Raji (cell line): ENCODE data around the gene C1orf198.

Experiments
- POLR2A ChIP-seq: IDR thresholded peaks from 2 replicates; pipeline ENCODE4 v1.6.1; 2011; ENCODE audit warnings: low read depth, low read length, control low read depth; ENCODE audit not compliant: insufficient read depth

Gene C1orf198

DNA sequence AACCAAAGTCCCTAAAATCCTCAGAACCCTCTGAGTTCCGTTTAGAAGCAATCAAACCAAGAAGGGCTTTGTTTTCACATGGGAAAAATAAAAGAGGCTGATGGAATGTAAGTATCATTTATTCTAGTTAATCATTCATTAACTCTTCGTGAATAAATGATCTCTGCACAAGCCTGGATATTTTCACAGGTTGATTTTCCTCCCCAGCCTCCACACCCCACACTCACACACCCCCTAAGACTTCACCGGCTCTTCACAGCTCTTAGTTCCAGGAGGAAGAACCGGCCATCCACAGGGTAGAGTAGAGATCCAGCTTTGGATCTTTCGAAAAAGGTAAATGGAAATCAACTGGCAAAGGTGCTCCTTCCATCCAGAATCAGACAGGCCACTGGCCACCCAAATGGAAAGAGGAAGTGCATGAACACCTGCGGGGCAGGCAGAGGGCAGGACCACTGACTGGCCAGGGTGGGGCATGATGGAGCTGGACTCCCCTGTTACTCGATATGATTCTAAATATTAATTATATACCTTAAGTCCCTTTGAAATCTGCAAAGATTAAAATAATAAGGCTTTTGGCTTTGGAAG is 10.0 kb downstream of the C1orf198 start:
- no peak for TF ChIP-seq POLR2A

DNA sequence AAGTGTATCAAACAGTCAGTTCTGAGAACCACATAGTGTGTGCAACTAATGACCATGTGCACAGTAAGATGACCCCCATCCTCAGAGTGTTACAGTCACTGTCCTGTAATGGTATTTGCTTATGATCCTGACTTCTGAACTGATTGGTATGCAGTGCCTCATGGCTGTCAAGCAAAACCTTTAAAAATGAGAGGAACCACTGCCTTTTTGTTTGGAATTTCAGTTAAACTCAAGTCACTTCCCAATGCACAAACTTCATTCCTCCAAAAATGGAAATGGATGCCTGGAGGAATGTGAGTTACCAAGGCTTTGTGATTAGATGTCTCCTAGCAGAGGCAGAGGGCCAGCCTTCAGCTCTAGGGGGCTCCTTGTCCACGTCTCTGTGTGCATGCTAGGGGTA is 10.5 kb downstream of the C1orf198 start:
- no peak for TF ChIP-seq POLR2A

DNA sequence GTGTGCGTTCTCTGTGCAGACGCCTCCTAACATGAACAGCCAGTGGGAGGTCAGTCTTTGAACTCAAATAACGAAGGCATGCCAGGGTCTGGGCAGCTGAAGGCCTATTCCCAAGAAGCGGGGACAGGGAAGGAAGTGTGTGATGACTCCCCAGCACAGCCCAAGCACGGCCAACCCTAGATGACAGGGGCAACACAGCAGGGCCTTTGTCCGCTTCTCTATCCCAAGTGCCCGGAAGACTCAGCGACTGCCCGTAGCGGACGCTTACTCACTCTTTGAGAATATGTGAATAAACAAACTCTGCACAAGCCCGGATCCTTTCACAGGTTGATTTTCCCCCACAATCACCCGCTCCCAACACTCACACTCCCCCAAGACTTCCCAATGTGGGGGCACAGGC is 11.2 kb downstream of the C1orf198 start:
- TF ChIP-seq POLR2A: no peak

DNA sequence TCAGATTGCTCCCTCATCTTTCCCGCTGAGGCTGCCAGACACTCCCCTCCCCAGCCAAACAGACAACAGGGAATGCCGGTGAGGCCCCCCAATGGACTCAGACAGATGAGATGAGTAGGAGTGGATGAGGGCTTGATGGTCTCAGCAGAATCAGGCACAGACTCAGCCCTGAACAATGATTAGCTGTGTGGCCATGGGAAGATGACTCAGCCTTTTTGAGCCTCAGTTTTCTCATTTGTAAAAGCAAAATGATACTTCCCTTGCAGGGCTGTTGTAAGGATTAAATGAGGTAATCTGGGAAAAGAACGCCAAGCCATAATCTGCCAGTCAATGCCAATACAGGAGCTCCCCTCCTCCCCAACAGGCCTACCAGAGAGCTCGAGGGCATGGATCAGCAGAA is 12.4 kb downstream of the C1orf198 start:
- no peak for TF ChIP-seq POLR2A

DNA sequence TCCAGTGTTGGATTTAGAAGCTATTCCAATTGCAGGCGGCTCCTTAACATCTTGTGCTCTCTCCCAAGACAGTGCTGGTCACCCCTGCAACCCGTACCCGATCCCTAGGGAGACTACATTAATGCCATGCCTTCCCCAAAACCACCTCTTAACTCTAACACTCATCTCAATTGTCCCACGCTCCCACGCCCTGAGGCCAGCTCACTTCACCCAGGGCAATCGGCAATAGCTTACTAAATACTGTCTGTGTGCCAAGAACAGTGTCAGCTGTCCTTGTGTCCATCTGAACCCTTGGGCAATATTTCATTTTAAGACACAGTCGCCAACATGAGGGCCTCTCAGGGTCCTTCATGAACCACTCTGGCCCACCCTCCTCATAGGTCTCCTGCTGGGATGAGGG is 13.9 kb downstream of the C1orf198 start:
- no peak for TF ChIP-seq POLR2A

DNA sequence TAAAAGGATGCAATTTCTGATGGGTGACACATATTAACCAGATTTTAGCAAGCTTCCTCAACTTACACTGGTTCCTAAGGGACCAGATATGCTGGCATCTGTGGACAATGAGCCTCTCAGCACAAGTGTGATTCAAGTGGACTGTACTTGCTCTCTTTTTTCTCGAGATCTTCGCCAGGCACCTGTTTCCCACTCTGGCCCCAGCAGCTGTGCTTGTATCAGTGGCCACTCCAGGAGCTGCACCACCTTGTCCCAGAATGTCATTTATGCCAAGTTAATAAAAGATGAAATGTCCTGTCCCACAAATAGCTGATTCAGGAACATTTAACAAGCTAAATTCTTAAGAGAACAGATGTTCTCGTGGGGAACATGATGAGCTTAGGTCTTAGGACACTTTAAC is 14.6 kb downstream of the C1orf198 start:
- TF ChIP-seq POLR2A: no peak

DNA sequence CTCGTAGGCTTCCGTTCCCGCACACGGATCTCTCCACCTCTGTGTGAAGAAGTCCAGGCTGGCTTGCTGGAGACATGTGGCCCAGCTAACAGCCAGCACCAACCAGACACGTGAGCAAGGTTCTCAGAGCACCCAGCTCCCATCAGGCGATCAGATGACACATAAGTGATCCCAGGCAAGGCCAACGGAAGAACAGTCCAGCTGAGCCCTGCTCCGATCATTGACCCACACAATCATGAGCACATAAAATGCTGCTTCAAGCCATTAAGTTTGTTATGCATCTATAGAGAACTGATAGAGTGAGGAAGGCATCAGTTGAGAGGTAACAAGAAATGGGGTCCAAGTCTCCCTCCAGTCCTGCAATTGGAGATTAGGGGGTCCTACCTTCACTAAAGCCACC is 15.4 kb downstream of the C1orf198 start:
- TF ChIP-seq POLR2A: no peak

DNA sequence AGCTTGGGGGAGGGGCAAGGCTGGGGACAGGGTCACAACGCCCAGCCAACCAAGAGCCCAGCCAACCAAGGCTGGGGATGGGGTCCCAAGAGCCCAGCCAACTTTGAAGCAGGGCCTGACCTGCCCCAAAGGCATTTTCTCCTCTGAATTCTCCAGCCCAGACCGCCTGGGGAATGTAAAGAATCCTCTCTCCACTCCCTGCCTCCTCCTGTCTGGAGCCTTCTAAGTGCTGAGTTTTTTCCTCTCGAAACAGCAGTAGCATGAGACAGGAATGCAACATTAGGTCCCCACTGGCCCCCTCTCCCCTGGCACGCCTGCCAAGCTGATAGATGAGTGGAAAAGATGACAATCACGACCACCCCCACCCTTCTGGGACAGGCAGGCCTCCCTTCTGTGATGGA is 17.0 kb downstream of the C1orf198 start:
- no peak for TF ChIP-seq POLR2A

DNA sequence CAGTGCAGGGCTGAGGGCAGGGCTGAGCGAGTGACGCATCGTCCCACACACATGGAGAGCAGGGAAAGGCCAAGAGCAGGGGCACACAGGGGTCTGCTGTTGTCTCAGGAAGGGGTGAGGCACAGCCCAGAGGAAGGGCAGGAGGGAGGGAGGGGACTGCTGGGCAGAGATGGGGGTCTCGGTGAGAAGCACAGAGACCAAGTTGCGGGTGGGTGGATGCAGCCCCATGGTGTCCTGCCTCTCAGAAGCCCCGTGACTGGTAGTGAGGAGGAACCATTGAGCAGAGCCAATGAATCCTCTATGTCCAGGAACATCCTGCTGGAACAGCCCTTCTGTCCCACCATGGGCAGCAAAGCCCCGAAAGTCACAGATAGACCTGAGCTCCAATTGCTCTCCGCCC is 17.8 kb downstream of the C1orf198 start:
- TF ChIP-seq POLR2A: no peak

DNA sequence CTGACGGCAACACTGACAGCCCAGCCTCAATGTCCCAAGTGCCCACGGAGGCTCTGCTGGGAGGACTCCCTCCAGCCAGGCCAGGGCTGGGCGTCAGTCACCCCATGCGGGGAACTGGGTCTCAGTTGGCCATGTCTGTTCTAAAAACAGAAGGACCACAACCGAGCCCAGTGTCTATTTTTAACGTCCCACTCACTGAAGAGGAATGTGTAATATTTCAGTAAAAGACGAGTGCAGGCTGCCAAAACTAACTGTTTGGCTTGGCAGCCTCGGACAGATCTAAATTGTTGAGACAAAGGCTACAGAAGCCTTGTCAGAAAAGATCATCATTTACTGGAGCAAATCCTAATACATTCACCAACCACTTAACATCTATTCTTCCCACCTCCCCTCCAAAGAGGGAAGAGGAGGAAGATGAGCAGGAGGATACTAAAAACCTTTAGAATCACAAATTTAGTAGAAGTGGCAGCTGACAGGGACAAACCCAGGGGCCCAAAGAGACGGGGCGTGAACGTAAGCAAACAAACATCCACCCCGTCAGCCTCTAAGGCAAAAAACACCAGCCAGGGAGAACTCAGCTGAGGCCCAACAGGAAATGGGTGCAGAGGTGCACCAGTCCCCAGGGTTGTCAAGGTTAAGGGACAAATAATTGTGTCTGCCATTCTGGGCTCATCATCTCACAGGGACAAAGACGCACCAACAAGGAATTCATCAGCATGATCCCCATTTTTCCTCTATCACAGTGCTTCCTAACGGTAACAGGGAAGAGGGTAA is 18.7 kb downstream of the C1orf198 start:
- TF ChIP-seq POLR2A: no peak

DNA sequence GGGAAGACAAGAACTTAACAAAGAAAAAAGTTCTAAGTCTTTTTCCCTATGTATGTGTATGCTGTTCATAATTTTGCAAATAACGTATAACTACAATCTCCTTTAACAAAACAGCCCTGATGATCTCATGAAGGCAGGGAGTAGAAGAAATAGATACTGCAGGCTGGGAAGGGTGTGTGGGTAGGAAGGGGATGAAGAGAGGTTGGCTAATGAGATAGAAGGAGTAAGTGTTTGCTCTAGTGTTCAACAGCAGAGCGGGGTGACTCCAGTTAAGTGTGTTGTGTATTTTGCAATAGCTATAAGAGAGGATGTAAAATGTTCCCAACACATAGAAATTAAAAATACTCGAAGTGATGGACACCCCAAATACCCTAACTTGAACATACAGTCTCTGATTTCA is 20.1 kb downstream of the C1orf198 start:
- no peak for TF ChIP-seq POLR2A

DNA sequence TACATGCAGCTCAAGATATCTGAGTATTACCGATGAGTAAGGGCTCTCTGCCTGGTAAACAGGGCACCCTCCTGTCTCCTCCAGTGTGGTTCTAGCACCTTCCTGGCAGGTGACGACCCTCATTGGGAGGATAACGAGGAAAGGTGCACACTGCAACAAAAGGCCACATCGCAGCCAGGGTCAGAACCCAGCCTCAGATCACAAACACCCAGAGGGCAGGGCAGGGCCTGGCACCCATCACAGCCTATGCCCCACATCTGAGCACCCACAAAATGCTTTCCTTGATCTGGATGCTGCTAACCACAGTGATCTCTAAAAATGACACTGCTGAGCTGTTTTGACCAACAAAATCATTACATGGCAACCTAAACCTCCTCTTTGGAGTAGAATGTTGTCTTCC is 23.8 kb downstream of the C1orf198 start:
- no peak for TF ChIP-seq POLR2A

DNA sequence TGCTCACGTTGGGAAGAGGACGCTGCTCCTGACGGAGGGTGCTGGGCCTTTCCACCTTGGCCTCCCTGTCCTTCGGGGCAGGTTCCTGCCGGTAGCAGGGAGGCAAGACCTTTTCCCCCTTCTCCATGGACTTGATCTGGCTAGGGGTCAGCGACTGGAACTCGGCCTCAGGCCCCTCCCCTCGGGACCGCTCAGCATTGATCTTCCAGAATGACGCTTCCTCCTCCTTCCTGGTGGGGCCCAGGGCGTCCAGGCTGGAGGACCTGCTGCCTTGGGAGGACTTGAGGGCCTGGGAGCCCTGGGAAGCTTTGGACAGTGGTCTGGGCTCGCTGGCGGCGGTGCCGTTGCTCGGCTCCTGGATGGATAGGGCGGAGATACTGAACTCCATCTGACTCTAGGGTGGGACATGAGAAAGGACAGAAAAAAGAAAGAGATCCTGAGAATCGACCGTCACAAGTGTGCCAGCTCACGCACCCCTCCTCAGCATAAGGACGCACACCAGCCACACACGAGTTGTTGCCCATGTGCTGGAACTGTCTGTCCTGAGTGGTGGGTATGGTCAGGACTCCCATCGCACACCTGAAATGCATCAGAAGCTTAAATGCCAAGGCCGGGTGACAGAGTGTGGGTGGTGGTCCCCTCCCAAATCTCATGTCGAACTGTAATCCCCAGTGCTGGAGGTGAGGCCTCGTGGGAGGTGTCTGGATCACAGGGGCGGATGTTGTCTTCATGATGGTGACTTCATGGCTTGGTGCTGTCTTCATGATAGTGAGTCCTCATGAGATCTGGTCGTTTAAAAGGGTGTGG is 24.6 kb downstream of the C1orf198 start:
- TF ChIP-seq POLR2A: no peak

DNA sequence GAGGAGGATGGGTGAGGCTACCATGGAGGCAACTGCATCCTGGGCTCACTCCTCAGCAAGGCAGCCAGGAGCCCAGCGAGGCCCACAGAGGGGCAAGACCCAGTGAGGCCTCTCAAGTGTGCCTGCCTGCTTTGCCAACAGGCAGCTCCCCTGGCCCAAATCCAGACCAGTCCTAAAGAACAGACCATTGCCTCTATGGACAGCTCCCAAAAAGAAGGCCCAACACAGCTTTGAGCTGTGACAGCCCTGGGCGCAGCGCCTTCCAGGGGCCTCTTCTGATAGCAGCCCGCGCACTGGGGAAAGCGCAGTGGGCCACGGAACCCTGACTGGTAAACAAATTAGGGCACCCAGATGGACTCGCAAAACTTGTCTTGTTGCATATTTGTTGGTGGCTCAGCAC is 25.5 kb downstream of the C1orf198 start:
- no peak for TF ChIP-seq POLR2A

DNA sequence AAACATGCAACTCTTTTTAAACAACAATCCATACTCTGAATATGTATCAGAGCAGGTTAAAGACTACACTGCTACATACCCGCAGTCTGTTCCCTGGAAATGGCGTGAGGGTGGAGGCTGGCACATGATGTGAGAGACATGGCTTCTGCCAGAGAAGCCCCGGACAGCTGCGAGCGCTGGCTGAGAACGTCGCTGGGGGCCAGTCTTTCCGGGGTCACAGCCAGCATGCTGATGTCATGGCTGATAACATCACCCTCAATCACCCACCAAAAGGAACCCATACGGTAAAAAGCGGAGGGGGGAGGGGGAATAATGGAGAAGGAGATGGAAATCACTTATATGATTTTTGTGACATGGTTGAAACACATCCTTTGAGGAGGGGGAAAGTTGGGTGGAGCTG is 29.1 kb downstream of the C1orf198 start:
- no peak for TF ChIP-seq POLR2A

DNA sequence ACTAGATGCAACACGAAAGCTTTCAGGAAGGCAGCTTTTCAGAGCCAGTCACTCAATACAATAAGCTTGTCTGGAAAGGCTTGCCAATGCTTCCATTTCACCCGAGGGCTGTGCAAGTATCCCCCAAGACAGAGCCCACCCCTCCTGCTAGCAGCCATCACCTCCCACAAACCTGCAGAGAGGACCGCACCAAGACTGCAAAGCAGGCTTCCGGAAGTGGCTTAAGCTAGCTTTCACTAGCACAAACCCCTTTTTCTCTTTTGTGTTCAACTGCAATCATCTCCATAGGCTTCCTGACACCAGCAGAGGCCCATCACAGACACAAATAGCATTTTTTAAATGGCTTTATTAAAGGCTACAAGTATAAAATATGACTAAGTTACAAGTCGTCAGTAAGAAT is 31.5 kb downstream of the C1orf198 start:
- no peak for TF ChIP-seq POLR2A
